ENCODE results near the gene FXN.

The FXN gene

GRCh38 chr9:69073103-69073502, 37.6 kb downstream of the FXN start:
- no peak for DNase-seq (ENCODE audit: low spot score)
- no peak for TF ChIP-seq CTCF (IDR thresholded peaks at IDR 0.05; ENCODE audit: extremely low read depth, insufficient read depth, missing control alignments)
- in situ Hi-C loops (cut with MboI; ENCODE audit: low pct_unique_long_range_greater_than_20kb, low sequenced_read_pairs, unreplicated experiment), result no loop called here

DNA sequence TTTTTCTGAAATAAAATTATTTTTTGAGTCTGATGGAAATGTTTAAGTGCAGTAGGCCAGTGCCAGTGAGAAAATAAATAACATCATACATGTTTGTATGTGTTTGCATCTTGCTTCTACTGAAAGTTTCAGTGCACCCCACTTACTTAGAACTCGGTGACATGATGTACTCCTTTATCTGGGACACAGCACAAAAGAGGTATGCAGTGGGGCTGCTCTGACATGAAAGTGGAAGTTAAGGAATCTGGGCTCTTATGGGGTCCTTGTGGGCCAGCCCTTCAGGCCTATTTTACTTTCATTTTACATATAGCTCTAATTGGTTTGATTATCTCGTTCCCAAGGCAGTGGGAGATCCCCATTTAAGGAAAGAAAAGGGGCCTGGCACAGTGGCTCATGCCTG, 39.2 kb downstream of the FXN start:
- in situ Hi-C loops (cut with MboI; ENCODE audit: low pct_unique_long_range_greater_than_20kb, low sequenced_read_pairs, unreplicated experiment), result no loop called here
- TF ChIP-seq CTCF (IDR thresholded peaks at IDR 0.05; ENCODE audit: extremely low read depth, insufficient read depth, missing control alignments), result no peak
- no peak for DNase-seq (ENCODE audit: low spot score)

GRCh38 chr9:69076550-69076949, 41.0 kb downstream of the FXN start:
- TF ChIP-seq CTCF (IDR thresholded peaks at IDR 0.05; ENCODE audit: extremely low read depth, insufficient read depth, missing control alignments), result no peak
- in situ Hi-C loops (cut with MboI; ENCODE audit: low pct_unique_long_range_greater_than_20kb, low sequenced_read_pairs, unreplicated experiment), result no loop called here
- DNase-seq (ENCODE audit: low spot score), result no peak

GRCh38 chr9:69078069-69078468, 42.5 kb downstream of the FXN start:
- in situ Hi-C loops (cut with MboI; ENCODE audit: low pct_unique_long_range_greater_than_20kb, low sequenced_read_pairs, unreplicated experiment), result no loop called here
- TF ChIP-seq CTCF (IDR thresholded peaks at IDR 0.05; ENCODE audit: extremely low read depth, insufficient read depth, missing control alignments), result no peak
- DNase-seq (ENCODE audit: low spot score), result no peak

DNA sequence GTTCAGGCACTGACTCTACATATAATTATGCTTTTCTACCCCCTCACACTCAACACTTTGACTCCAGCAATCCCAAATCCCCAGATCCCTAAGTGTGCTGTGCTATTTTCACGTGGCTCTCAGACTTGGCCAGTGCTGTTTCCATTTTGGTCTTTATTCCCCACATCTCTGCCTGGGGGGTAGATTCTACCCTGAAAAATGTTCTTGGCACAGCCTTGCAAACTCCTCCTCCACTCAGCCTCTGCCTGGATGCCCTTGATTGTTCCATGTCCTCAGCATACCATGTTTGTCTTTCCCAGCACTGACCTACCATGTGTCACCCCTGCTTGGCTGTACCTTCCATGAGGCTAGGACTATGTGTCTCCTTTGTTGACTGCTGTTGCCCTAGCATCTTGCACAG, 43.0 kb downstream of the FXN start:
- in situ Hi-C loops (cut with MboI; ENCODE audit: low pct_unique_long_range_greater_than_20kb, low sequenced_read_pairs, unreplicated experiment), result no loop called here
- DNase-seq (ENCODE audit: low spot score), result no peak
- TF ChIP-seq CTCF (IDR thresholded peaks at IDR 0.05; ENCODE audit: extremely low read depth, insufficient read depth, missing control alignments), result no peak

- DNase-seq (ENCODE audit: low spot score), result no peak
- in situ Hi-C loops (cut with MboI; ENCODE audit: low pct_unique_long_range_greater_than_20kb, low sequenced_read_pairs, unreplicated experiment), result no loop called here
- TF ChIP-seq CTCF (IDR thresholded peaks at IDR 0.05; ENCODE audit: extremely low read depth, insufficient read depth, missing control alignments), result no peak
Measured at GRCh38 chr9:69079186-69079585, 43.6 kb downstream of the FXN start.

GRCh38 chr9:69081261-69081660, 45.7 kb downstream of the FXN start:
- DNase-seq (ENCODE audit: low spot score), result no peak
- TF ChIP-seq CTCF (IDR thresholded peaks at IDR 0.05; ENCODE audit: extremely low read depth, insufficient read depth, missing control alignments), result no peak
- in situ Hi-C loops (cut with MboI; ENCODE audit: low pct_unique_long_range_greater_than_20kb, low sequenced_read_pairs, unreplicated experiment), result no loop called here
